ENCODE results near the gene VILL. TPM values are rescaled to one million over a fixed set of nuclear protein-coding genes. Genes with fewer than 3 reads are reported as not detected.

VILL gene
- total and polyA plus RNA-seq, 10 of the 15 experiments (the other 5 are each of a cell fraction or from before 2014, with no cell fraction given) = 0.15 to 5.4 (median 2.1) TPM; not detected in 1

DNA sequence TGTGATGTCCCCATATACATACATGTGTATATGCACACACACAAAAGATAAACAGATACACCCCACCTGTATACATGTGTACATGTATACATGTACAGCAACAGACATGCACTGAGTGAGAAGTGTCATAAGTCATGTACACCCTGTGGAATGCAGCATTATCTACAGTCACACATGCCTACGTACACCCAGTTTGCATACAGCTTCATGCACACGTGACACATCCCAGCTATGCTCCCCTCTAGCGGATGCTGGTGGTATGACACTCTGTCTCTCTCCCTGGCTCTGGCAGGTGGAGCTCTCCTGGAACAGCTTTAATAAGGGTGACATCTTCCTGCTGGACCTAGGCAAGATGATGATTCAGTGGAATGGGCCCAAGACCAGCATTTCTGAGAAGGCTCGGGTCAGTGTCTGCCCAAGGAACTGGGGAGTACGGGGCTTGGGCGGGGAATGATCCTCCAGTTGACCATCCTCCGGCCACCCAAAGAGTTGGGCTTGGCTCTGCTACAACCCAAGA, 6.3 kb downstream of the VILL start (continued):
- peak; percentile 52; the same call in 1 of the 2 replicates for TF ChIP-seq CREM (IDR thresholded peaks at IDR 0.05; ENCODE audit: low read depth)
- TF ChIP-seq SMAD5 (IDR thresholded peaks at IDR 0.05; ENCODE audit: low read depth) = no peak
- peak; percentile 96 for TF ChIP-seq RAD51 (IDR thresholded peaks at IDR 0.05)
- no peak for TF ChIP-seq KLF5 (IDR thresholded peaks at IDR 0.05; ENCODE audit: partially characterized antibody)
- TF ChIP-seq, protein P1, sequence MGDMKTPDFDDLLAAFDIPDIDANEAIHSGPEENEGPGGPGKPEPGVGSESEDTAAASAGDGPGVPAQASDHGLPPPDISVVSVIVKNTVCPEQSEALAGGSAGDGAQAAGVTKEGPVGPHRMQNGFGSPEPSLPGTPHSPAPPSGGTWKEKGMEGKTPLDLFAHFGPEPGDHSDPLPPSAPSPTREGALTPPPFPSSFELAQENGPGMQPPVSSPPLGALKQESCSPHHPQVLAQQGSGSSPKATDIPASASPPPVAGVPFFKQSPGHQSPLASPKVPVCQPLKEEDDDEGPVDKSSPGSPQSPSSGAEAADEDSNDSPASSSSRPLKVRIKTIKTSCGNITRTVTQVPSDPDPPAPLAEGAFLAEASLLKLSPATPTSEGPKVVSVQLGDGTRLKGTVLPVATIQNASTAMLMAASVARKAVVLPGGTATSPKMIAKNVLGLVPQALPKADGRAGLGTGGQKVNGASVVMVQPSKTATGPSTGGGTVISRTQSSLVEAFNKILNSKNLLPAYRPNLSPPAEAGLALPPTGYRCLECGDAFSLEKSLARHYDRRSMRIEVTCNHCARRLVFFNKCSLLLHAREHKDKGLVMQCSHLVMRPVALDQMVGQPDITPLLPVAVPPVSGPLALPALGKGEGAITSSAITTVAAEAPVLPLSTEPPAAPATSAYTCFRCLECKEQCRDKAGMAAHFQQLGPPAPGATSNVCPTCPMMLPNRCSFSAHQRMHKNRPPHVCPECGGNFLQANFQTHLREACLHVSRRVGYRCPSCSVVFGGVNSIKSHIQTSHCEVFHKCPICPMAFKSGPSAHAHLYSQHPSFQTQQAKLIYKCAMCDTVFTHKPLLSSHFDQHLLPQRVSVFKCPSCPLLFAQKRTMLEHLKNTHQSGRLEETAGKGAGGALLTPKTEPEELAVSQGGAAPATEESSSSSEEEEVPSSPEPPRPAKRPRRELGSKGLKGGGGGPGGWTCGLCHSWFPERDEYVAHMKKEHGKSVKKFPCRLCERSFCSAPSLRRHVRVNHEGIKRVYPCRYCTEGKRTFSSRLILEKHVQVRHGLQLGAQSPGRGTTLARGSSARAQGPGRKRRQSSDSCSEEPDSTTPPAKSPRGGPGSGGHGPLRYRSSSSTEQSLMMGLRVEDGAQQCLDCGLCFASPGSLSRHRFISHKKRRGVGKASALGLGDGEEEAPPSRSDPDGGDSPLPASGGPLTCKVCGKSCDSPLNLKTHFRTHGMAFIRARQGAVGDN (IDR thresholded peaks at IDR 0.05) = no peak

DNA sequence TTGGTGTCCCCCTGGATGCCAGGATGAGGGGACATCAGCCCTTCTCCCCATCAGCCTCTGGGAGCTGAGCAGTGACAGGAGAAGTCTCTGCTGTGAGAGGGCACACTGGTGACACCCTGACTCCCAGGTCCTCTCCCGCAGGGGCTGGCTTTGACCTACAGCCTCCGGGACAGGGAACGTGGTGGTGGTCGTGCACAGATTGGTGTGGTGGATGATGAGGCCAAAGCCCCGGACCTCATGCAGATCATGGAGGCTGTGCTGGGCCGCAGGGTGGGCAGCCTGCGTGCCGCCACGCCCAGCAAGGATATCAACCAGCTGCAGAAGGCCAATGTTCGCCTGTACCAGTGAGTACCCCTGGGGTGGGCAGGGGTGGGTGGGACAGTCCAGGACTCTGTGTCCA, 6.8 kb downstream of the VILL start:
- POLR2A ChIA-PET = interaction anchor here (1.0 to 1.1 kb wide), 2 partner anchors 25 to 160 kb away, joined by 3 read pairs; no protein-coding TSS in a partner anchor
- no peak overlapping the region for H3K4me3 ChIP-seq
- intact Hi-C loops (cut with micrococcal nuclease; ENCODE audit: unreplicated experiment) (loop anchor here (2.0 kb wide), 1 partner anchor 23 kb away; no protein-coding TSS in a partner anchor), in situ Hi-C loops (cut with MboI) (no loop called here)
- WGBS (ENCODE audit: insufficient coverage, insufficient replicate concordance, low lambda C conversion rate, missing lambda C conversion rate) = 75% methylated on average over 10 of the region's 10 CpGs
- H3K27ac ChIP-seq (ENCODE audit: control insufficient read depth, insufficient read depth) = no peak overlapping the region
- H3K27me3 ChIP-seq (replicated peaks in 1 of 2; ENCODE audit: control insufficient read depth in 2 of 2, insufficient read depth in 2 of 2, low read length in 1 of 2) = no peaks in the 10 kb centered on the region
- peaks cover 17% of the 10 kb centered on the region for H3K4me1 ChIP-seq (ENCODE audit: control insufficient read depth, insufficient read depth, low read length)
- RAD21 ChIA-PET (ENCODE audit: unreplicated experiment) = interaction anchor here (1.1 to 1.4 kb wide), 3 partner anchors 23 to 348 kb away, joined by 3 to 9 read pairs (median 3); partner anchors contain the start of gene SLC22A14
- no peaks in the 10 kb centered on the region for H3K9me3 ChIP-seq (replicated peaks; ENCODE audit: control insufficient read depth, insufficient read depth, low read length)
- ATAC-seq (no peak), FAIRE-seq (no peak), DNase-seq (ENCODE audit: low read depth, low spot score) (no peak)
- no peaks in the 10 kb centered on the region for H4K20me1 ChIP-seq (ENCODE audit: control insufficient read depth, insufficient read depth)
- peaks cover 0 to 3% of the 10 kb centered on the region in 2 experiments; a peak in 2 of 4 replicates for H3K36me3 ChIP-seq (ENCODE audit: control insufficient read depth in 2 of 2, insufficient read depth in 2 of 2, low read length in 1 of 2)
- CTCF ChIA-PET = interaction anchor here (0.6 to 2.0 kb wide), 27 partner anchors 8 to 499 kb away, joined by 3 to 7 read pairs (median 4); partner anchors contain the start of genes EXOG and OXSR1
- no peaks in the 10 kb centered on the region; the same call in 1 of the 2 replicates for H3K79me2 ChIP-seq (ENCODE audit: control insufficient read depth, insufficient read depth, low read length)
- no peak overlapping the region for H3K9ac ChIP-seq (ENCODE audit: control insufficient read depth, insufficient read depth, low read length)
- BruUV-seq (replicated peaks) = no TSS peak
- H2AFZ ChIP-seq (ENCODE audit: control insufficient read depth, low read depth, low read length) = no peak overlapping the region
- no peak overlapping the region for H3K4me2 ChIP-seq (ENCODE audit: control insufficient read depth, insufficient read depth)
- SMC1A ChIA-PET (ENCODE audit: uncharacterized antibody, unreplicated experiment) = interaction anchor here (0.9 to 2.0 kb wide), 4 partner anchors 15 to 142 kb away, joined by 3 to 10 read pairs (median 5); no protein-coding TSS in a partner anchor
- TF ChIP-seq, protein P2, sequence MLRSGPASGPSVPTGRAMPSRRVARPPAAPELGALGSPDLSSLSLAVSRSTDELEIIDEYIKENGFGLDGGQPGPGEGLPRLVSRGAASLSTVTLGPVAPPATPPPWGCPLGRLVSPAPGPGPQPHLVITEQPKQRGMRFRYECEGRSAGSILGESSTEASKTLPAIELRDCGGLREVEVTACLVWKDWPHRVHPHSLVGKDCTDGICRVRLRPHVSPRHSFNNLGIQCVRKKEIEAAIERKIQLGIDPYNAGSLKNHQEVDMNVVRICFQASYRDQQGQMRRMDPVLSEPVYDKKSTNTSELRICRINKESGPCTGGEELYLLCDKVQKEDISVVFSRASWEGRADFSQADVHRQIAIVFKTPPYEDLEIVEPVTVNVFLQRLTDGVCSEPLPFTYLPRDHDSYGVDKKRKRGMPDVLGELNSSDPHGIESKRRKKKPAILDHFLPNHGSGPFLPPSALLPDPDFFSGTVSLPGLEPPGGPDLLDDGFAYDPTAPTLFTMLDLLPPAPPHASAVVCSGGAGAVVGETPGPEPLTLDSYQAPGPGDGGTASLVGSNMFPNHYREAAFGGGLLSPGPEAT (IDR thresholded peaks at IDR 0.05; ENCODE audit: low read depth) = no peak
- no peak for TF ChIP-seq JUND (IDR thresholded peaks at IDR 0.05; ENCODE audit: low read depth, low read length)
- TF ChIP-seq, protein P3, sequence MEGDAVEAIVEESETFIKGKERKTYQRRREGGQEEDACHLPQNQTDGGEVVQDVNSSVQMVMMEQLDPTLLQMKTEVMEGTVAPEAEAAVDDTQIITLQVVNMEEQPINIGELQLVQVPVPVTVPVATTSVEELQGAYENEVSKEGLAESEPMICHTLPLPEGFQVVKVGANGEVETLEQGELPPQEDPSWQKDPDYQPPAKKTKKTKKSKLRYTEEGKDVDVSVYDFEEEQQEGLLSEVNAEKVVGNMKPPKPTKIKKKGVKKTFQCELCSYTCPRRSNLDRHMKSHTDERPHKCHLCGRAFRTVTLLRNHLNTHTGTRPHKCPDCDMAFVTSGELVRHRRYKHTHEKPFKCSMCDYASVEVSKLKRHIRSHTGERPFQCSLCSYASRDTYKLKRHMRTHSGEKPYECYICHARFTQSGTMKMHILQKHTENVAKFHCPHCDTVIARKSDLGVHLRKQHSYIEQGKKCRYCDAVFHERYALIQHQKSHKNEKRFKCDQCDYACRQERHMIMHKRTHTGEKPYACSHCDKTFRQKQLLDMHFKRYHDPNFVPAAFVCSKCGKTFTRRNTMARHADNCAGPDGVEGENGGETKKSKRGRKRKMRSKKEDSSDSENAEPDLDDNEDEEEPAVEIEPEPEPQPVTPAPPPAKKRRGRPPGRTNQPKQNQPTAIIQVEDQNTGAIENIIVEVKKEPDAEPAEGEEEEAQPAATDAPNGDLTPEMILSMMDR (IDR thresholded peaks at IDR 0.05 in 2 of 3, conservative IDR thresholded peaks at IDR 0.05 in 1 of 3; ENCODE audit: control insufficient read depth in 2 of 3, extremely low read depth in 1 of 3, insufficient read depth in 1 of 3, low read depth in 3 of 3, low read length in 3 of 3) = no peak
- TF ChIP-seq, protein P1 (IDR thresholded peaks at IDR 0.05) = no peak
